ENCODE measurements around the gene IL4.

IL4 gene

DNA sequence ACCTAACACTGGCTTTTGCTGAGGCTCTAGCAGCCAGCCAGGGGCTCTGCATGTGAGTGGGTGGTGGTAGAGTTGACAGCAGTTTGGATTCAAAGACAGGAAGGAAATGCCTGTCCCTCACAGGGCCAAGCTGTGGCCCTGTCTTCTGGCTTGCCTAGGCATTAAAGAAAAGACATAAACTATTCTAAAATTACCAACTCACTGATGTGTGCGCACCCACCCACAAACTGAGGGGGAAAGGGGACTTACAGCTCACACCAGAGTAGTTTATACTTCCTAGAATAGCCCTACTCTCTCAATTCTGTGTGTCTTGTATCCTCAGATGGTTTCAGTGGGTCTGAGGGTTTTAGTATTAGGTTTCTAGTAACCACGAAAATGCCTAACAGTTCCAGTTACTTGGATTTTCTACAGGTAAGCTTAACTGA is 34.1 kb upstream of the IL4 start:
- DNase-seq = peak in 2 of 3 donors; percentile 37 to 52
- Histone ChIP-seq H3K27me3 (replicated peaks in 2 of 5; ENCODE audit: control insufficient read depth in 4 of 5, insufficient read depth in 5 of 5, low read length in 4 of 5) (no peaks in the 10 kb centered on the region), H3K9me3 (ENCODE audit: control extremely low read depth in 1 of 5, control insufficient read depth in 4 of 5, insufficient read depth in 2 of 5, low read depth in 1 of 5, low read length in 4 of 5) (no peaks in the 10 kb centered on the region), H3K36me3 (ENCODE audit: control insufficient read depth in 4 of 4, insufficient read depth in 4 of 4, low read length in 3 of 4) (peaks cover 24 to 56% (median 35%) of the 10 kb centered on the region in 4 experiments), H3K27ac (ENCODE audit: insufficient read depth in 1 of 2, low read depth in 1 of 2, low read length in 2 of 2, poor library complexity in 1 of 2, severe bottlenecking in 2 of 2) (peak overlapping the region in 1 of 2 experiments; percentile 63), H3K4me1 (ENCODE audit: control extremely low read depth in 1 of 4, control insufficient read depth in 4 of 4, insufficient read depth in 4 of 4, low read length in 3 of 4) (peaks cover 0 to 21% (median 6%) of the 10 kb centered on the region in 4 experiments), H3K4me3 (ENCODE audit: control insufficient read depth in 1 of 7, extremely low read depth in 1 of 7, insufficient read depth in 4 of 7, low read depth in 2 of 7, low read length in 6 of 7) (peak overlapping the region in 1 of 7 experiments; percentile 13)
- POLR2A ChIA-PET = no interaction called here
- WGBS (ENCODE audit: insufficient coverage) = no CpG with 5 or more reads among the region's 2 CpGs
- CTCF ChIA-PET = interaction anchor here (1.2 to 3.8 kb wide), 3 partner anchors 10 to 113 kb away, joined by 3 to 12 read pairs (median 4); no protein-coding TSS in a partner anchor

DNA sequence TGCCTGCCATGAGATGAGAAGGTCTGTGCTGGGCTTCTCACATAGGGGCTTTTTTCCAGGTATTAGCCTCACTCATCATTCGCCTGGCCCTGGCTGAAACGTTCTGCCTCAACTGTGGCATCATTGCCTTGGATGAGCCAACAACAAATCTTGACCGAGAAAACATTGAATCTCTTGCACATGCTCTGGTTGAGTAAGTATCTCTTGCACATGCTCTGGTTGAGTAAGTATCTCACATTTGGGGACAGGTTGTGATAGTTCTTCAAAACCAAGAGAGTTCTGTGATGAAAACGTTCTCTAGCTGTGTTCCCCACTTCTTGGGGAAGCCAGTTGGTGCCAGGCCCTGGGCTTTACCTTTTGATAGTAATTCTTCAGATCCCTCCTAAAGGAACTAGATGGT is 33.2 kb upstream of the IL4 start:
- ChIA-PET CTCF (interaction anchor here (1.1 to 3.8 kb wide), 3 partner anchors 76 to 175 kb away, joined by 3 to 12 read pairs (median 4); no protein-coding TSS in a partner anchor), POLR2A (no interaction called here)
- 95% methylated on average over 4 of the region's 4 CpGs for WGBS (ENCODE audit: insufficient coverage)
- H3K36me3 ChIP-seq (ENCODE audit: control insufficient read depth in 4 of 4, insufficient read depth in 4 of 4, low read length in 3 of 4) = peaks cover 24 to 56% (median 34%) of the 10 kb centered on the region in 4 experiments
- H3K4me1 ChIP-seq (ENCODE audit: control extremely low read depth in 1 of 4, control insufficient read depth in 4 of 4, insufficient read depth in 4 of 4, low read length in 3 of 4) = peaks cover 0 to 21% (median 6%) of the 10 kb centered on the region in 4 experiments
- H3K9me3 ChIP-seq (ENCODE audit: control extremely low read depth in 1 of 5, control insufficient read depth in 4 of 5, insufficient read depth in 2 of 5, low read depth in 1 of 5, low read length in 4 of 5) = no peaks in the 10 kb centered on the region
- no peaks in the 10 kb centered on the region for H3K27me3 ChIP-seq (replicated peaks in 2 of 5; ENCODE audit: control insufficient read depth in 4 of 5, insufficient read depth in 5 of 5, low read length in 4 of 5)
- no peak overlapping the region for H3K4me3 ChIP-seq (ENCODE audit: control insufficient read depth in 1 of 7, extremely low read depth in 1 of 7, insufficient read depth in 4 of 7, low read depth in 2 of 7, low read length in 6 of 7)
- DNase-seq = no peak
- no peak overlapping the region for H3K27ac ChIP-seq (ENCODE audit: insufficient read depth in 1 of 2, low read depth in 1 of 2, low read length in 2 of 2, poor library complexity in 1 of 2, severe bottlenecking in 2 of 2)

DNA sequence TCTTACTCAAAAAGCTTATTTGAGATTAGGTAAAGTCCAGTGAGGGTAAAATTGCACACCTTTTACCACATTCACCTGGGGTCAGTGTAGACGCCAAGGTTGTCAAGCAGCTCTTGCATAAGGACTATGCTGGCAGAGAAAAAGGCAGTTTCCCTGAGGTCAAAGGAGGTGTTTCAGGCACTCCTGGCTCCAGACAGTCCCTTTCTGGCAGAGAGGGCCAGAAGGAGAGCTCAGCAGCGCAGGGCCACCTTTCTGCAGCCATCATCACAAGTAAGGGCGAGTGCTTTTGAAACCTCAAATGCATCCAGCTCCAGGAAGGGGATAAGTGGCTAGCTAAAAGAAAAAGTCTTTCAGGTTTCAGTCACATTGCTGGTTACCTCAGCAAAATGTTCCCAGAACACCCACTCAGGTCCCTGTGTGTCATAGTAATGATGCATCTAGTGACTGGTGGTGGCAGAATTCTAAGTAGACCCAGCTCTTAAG is 32.5 kb upstream of the IL4 start:
- DNase-seq = no peak
- Histone ChIP-seq H3K27ac (ENCODE audit: insufficient read depth in 1 of 2, low read depth in 1 of 2, low read length in 2 of 2, poor library complexity in 1 of 2, severe bottlenecking in 2 of 2) (no peak overlapping the region), H3K4me3 (ENCODE audit: control insufficient read depth in 1 of 7, extremely low read depth in 1 of 7, insufficient read depth in 4 of 7, low read depth in 2 of 7, low read length in 6 of 7) (no peak overlapping the region), H3K9me3 (ENCODE audit: control extremely low read depth in 1 of 5, control insufficient read depth in 4 of 5, insufficient read depth in 2 of 5, low read depth in 1 of 5, low read length in 4 of 5) (no peaks in the 10 kb centered on the region), H3K36me3 (ENCODE audit: control insufficient read depth in 4 of 4, insufficient read depth in 4 of 4, low read length in 3 of 4) (peaks cover 21 to 51% (median 31%) of the 10 kb centered on the region in 4 experiments), H3K4me1 (ENCODE audit: control extremely low read depth in 1 of 4, control insufficient read depth in 4 of 4, insufficient read depth in 4 of 4, low read length in 3 of 4) (peaks cover 0 to 21% (median 6%) of the 10 kb centered on the region in 4 experiments), H3K27me3 (replicated peaks in 2 of 5; ENCODE audit: control insufficient read depth in 4 of 5, insufficient read depth in 5 of 5, low read length in 4 of 5) (no peaks in the 10 kb centered on the region)
- ChIA-PET POLR2A (no interaction called here), CTCF (interaction anchor here (1.1 to 3.8 kb wide), 3 partner anchors 75 to 174 kb away, joined by 3 to 12 read pairs (median 4); no protein-coding TSS in a partner anchor)
- WGBS (ENCODE audit: insufficient coverage) = 100% methylated on average over 1 of the region's 3 CpGs

DNA sequence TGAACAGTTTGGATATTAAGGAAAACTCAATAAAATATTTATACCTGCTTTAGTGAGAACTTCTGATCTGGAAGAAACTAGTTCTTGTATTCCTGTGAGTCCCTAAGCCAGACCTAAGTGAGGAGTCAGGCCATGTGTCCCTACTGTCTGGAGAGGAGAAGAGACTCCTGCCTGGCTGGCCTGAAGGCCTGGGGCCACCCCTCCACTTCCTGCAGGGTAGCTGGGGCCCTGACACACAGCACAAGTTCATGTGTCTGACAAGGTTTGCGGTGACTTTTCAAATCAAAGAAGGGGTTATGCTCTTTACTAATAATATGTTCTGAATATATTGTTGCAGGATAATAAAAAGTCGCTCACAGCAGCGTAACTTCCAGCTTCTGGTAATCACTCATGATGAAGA is 31.9 kb upstream of the IL4 start:
- peaks cover 17 to 48% (median 30%) of the 10 kb centered on the region in 4 experiments for H3K36me3 ChIP-seq (ENCODE audit: control insufficient read depth in 4 of 4, insufficient read depth in 4 of 4, low read length in 3 of 4)
- DNase-seq = no peak
- WGBS (ENCODE audit: insufficient coverage) = 100% methylated on average over 3 of the region's 3 CpGs
- H3K27me3 ChIP-seq (replicated peaks in 2 of 5; ENCODE audit: control insufficient read depth in 4 of 5, insufficient read depth in 5 of 5, low read length in 4 of 5) = no peaks in the 10 kb centered on the region
- POLR2A ChIA-PET = no interaction called here
- no peak overlapping the region for H3K27ac ChIP-seq (ENCODE audit: insufficient read depth in 1 of 2, low read depth in 1 of 2, low read length in 2 of 2, poor library complexity in 1 of 2, severe bottlenecking in 2 of 2)
- no peak overlapping the region for H3K4me3 ChIP-seq (ENCODE audit: control insufficient read depth in 1 of 7, extremely low read depth in 1 of 7, insufficient read depth in 4 of 7, low read depth in 2 of 7, low read length in 6 of 7)
- peaks cover 0 to 21% (median 6%) of the 10 kb centered on the region in 4 experiments for H3K4me1 ChIP-seq (ENCODE audit: control extremely low read depth in 1 of 4, control insufficient read depth in 4 of 4, insufficient read depth in 4 of 4, low read length in 3 of 4)
- CTCF ChIA-PET = interaction anchor here (1.1 to 3.8 kb wide), 3 partner anchors 75 to 174 kb away, joined by 3 to 12 read pairs (median 4); no protein-coding TSS in a partner anchor
- no peaks in the 10 kb centered on the region for H3K9me3 ChIP-seq (ENCODE audit: control extremely low read depth in 1 of 5, control insufficient read depth in 4 of 5, insufficient read depth in 2 of 5, low read depth in 1 of 5, low read length in 4 of 5)

DNA sequence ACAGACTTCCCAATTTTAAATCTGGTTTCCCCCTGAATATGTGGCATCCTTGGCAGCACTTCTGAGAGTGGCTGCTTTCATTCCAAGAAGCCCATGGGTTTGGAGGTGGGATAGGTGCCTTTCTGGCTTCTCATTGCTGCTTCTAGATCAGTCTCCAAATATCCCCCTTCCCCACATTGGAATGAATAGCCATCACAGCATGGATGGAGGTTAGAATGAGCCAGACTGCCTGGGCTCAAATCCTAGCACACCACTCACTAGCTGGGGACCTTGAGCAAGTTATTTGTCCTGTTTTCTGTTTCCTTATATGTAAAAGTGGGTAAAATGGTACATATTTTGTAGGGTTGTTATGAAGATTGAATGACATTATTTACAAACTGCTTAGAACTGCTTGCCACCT is 29.6 kb upstream of the IL4 start:
- Histone ChIP-seq H3K27me3 (replicated peaks in 2 of 5; ENCODE audit: control insufficient read depth in 4 of 5, insufficient read depth in 5 of 5, low read length in 4 of 5) (no peaks in the 10 kb centered on the region), H3K27ac (ENCODE audit: insufficient read depth in 1 of 2, low read depth in 1 of 2, low read length in 2 of 2, poor library complexity in 1 of 2, severe bottlenecking in 2 of 2) (no peak overlapping the region), H3K4me1 (ENCODE audit: control extremely low read depth in 1 of 4, control insufficient read depth in 4 of 4, insufficient read depth in 4 of 4, low read length in 3 of 4) (peaks cover 0 to 21% (median 6%) of the 10 kb centered on the region in 4 experiments), H3K4me3 (ENCODE audit: control insufficient read depth in 1 of 7, extremely low read depth in 1 of 7, insufficient read depth in 4 of 7, low read depth in 2 of 7, low read length in 6 of 7) (no peak overlapping the region), H3K36me3 (ENCODE audit: control insufficient read depth in 4 of 4, insufficient read depth in 4 of 4, low read length in 3 of 4) (peaks cover 14 to 28% (median 20%) of the 10 kb centered on the region in 4 experiments), H3K9me3 (ENCODE audit: control extremely low read depth in 1 of 5, control insufficient read depth in 4 of 5, insufficient read depth in 2 of 5, low read depth in 1 of 5, low read length in 4 of 5) (peaks cover 0 to 20% (median 7%) of the 10 kb centered on the region in 5 experiments)
- ChIA-PET CTCF (interaction anchor here (1.3 to 1.7 kb wide), 2 partner anchors 9 to 12 kb away, joined by 3 to 6 read pairs; no protein-coding TSS in a partner anchor), POLR2A (no interaction called here)
- DNase-seq = no peak

DNA sequence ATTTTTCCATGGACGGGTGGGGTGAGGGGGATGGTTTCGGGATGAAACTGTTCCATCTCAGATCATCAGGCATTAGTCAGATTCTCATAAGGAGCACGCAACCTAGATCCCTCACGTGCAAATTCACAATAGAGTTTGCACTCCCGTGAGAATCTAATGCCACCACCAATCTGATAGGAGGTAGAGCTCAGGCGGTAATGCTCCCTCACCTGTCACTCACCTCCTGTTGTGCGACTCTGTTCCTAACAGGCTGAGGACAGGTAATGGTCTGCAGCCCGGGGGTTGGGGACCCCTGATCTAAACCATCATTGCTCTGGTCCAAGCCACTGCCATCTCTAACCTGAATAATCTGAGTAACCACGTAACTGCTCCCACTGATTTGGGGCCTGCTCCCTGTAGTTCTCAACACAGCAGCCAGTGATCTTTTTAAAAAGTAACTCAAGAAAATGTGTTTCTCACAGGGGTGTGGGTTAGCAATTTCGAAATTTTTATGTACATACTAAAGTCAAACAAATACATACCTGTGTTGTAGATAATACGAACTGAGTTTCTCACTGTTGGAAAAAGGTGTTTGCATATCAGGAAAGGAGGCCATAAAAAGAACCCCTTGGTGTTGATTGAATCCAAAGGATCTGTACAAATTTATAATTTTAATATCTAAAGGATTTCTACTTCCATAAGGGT is 27.1 kb upstream of the IL4 start:
- H3K4me1 ChIP-seq (ENCODE audit: control extremely low read depth in 1 of 4, control insufficient read depth in 4 of 4, insufficient read depth in 4 of 4, low read length in 3 of 4) = peaks cover 0 to 2% (median 0%) of the 10 kb centered on the region in 4 experiments
- DNase-seq = no peak
- WGBS (ENCODE audit: insufficient coverage) = 99% methylated on average over 9 of the region's 11 CpGs
- POLR2A ChIA-PET = no interaction called here
- peaks cover 6 to 13% (median 9%) of the 10 kb centered on the region in 4 experiments for H3K36me3 ChIP-seq (ENCODE audit: control insufficient read depth in 4 of 4, insufficient read depth in 4 of 4, low read length in 3 of 4)
- H3K27me3 ChIP-seq (replicated peaks in 2 of 5; ENCODE audit: control insufficient read depth in 4 of 5, insufficient read depth in 5 of 5, low read length in 4 of 5) = no peaks in the 10 kb centered on the region
- CTCF ChIA-PET = interaction anchor here (1.2 kb wide), 1 partner anchor 9 kb away, joined by 3 read pairs; no protein-coding TSS in a partner anchor
- no peak overlapping the region for H3K27ac ChIP-seq (ENCODE audit: insufficient read depth in 1 of 2, low read depth in 1 of 2, low read length in 2 of 2, poor library complexity in 1 of 2, severe bottlenecking in 2 of 2)
- H3K9me3 ChIP-seq (ENCODE audit: control extremely low read depth in 1 of 5, control insufficient read depth in 4 of 5, insufficient read depth in 2 of 5, low read depth in 1 of 5, low read length in 4 of 5) = peaks cover 0 to 21% (median 7%) of the 10 kb centered on the region in 5 experiments
- H3K4me3 ChIP-seq (ENCODE audit: control insufficient read depth in 1 of 7, extremely low read depth in 1 of 7, insufficient read depth in 4 of 7, low read depth in 2 of 7, low read length in 6 of 7) = no peak overlapping the region

DNA sequence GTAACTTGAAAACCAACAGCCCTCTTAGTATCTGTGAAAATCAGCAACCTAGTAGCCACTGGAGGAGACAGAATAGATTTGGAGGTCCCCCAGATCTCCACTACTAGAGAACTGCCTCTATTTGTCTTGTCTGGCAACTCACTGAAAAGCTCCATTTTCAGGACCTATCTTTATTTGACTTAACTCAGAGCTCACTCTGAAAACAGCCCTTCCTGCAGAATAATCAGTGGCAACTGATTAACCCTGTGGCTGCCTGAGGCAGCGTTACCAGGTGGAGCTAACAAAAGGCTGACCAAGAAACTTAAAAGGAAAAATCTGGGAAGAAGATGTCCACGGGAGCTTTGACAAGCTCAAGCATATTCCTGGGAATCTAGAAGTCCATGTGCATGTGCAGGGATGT is 26.3 kb upstream of the IL4 start:
- Histone ChIP-seq H3K27me3 (replicated peaks in 2 of 5; ENCODE audit: control insufficient read depth in 4 of 5, insufficient read depth in 5 of 5, low read length in 4 of 5) (peaks cover 0 to 1% (median 0%) of the 10 kb centered on the region in 5 experiments), H3K4me1 (ENCODE audit: control extremely low read depth in 1 of 4, control insufficient read depth in 4 of 4, insufficient read depth in 4 of 4, low read length in 3 of 4) (no peaks in the 10 kb centered on the region), H3K36me3 (ENCODE audit: control insufficient read depth in 4 of 4, insufficient read depth in 4 of 4, low read length in 3 of 4) (peaks cover 5 to 8% (median 7%) of the 10 kb centered on the region in 4 experiments), H3K4me3 (ENCODE audit: control insufficient read depth in 1 of 7, extremely low read depth in 1 of 7, insufficient read depth in 4 of 7, low read depth in 2 of 7, low read length in 6 of 7) (no peak overlapping the region), H3K27ac (ENCODE audit: insufficient read depth in 1 of 2, low read depth in 1 of 2, low read length in 2 of 2, poor library complexity in 1 of 2, severe bottlenecking in 2 of 2) (no peak overlapping the region), H3K9me3 (ENCODE audit: control extremely low read depth in 1 of 5, control insufficient read depth in 4 of 5, insufficient read depth in 2 of 5, low read depth in 1 of 5, low read length in 4 of 5) (peaks cover 0 to 21% (median 7%) of the 10 kb centered on the region in 5 experiments)
- CTCF ChIA-PET = interaction anchor here (0.6 to 1.4 kb wide), 3 partner anchors 9 to 1734 kb away, joined by 3 to 4 read pairs (median 3); no protein-coding TSS in a partner anchor
- POLR2A ChIA-PET = interaction anchor here (0.6 kb wide), 1 partner anchor 10 kb away, joined by 3 read pairs; the partner anchor contains the start of gene IL13
- DNase-seq = no peak
- WGBS (ENCODE audit: insufficient coverage) = 87% methylated on average over 2 of the region's 2 CpGs
